ENCODE data around the gene OAS2. TPM values are rescaled to one million over a fixed set of nuclear protein-coding genes. Genes with fewer than 3 reads are reported as not detected.

The OAS2 gene
- total and polyA plus RNA-seq, 2 experiments from 2014 or later, result 0.54 to 0.56 TPM

GRCh38 chr12:112932485-112933128 is 45.7 kb upstream of the OAS2 start:
- Histone ChIP-seq H3K36me3 (ENCODE audit: low read depth) (no peaks in the 10 kb centered on the region), H2AFZ (no peak overlapping the region), H3K79me2 (ENCODE audit: insufficient read depth) (no peaks in the 10 kb centered on the region), H3K27ac (no peak overlapping the region), H3K9ac (no peak overlapping the region), H3K9me2 (ENCODE audit: insufficient read depth) (no peaks in the 10 kb centered on the region), H3K4me3 (no peak overlapping the region), H4K20me1 (ENCODE audit: insufficient read depth) (no peaks in the 10 kb centered on the region), H3F3A (ENCODE audit: insufficient read depth) (peaks cover 2% of the 10 kb centered on the region; the same call in 1 of the 2 replicates), H3K27me3 (replicated peaks; ENCODE audit: insufficient read depth) (no peaks in the 10 kb centered on the region; the same call in 1 of the 2 replicates), H3K4me2 (ENCODE audit: unreplicated experiment) (no peak overlapping the region), H3K9me3 (ENCODE audit: low read depth) (no peaks in the 10 kb centered on the region), H3K4me1 (ENCODE audit: insufficient read depth) (no peaks in the 10 kb centered on the region)
- TF ChIP-seq EZH2phosphoT487 (IDR thresholded peaks at IDR 0.05; ENCODE audit: insufficient read depth, low read depth) (no peak), EZH2 (IDR thresholded peaks at IDR 0.05; ENCODE audit: insufficient read depth, poor library complexity, severe bottlenecking) (no peak)
- 34 to 37% methylated on average over 6 of the region's 6 CpGs for WGBS, 2 experiments (ENCODE audit: low coverage in 1 of 2, low lambda C conversion rate in 2 of 2, missing lambda C conversion rate in 2 of 2)
- no peak for DNase-seq
- in situ Hi-C loops (cut with MboI), result no loop called here

- Histone ChIP-seq H3K9ac (no peak overlapping the region), H2AFZ (no peak overlapping the region), H3K36me3 (ENCODE audit: low read depth) (no peaks in the 10 kb centered on the region), H3K27ac (no peak overlapping the region), H3K9me2 (ENCODE audit: insufficient read depth) (no peaks in the 10 kb centered on the region), H3K4me2 (ENCODE audit: unreplicated experiment) (no peak overlapping the region), H3K9me3 (ENCODE audit: low read depth) (no peaks in the 10 kb centered on the region), H3K4me1 (ENCODE audit: insufficient read depth) (no peaks in the 10 kb centered on the region), H3K79me2 (ENCODE audit: insufficient read depth) (no peaks in the 10 kb centered on the region), H3K4me3 (no peak overlapping the region), H4K20me1 (ENCODE audit: insufficient read depth) (no peaks in the 10 kb centered on the region), H3K27me3 (replicated peaks; ENCODE audit: insufficient read depth) (no peaks in the 10 kb centered on the region; the same call in 1 of the 2 replicates), H3F3A (ENCODE audit: insufficient read depth) (peaks cover 6% of the 10 kb centered on the region; the same call in 1 of the 2 replicates)
- 31 to 32% methylated on average over 2 of the region's 2 CpGs for WGBS, 2 experiments (ENCODE audit: low coverage in 1 of 2, low lambda C conversion rate in 2 of 2, missing lambda C conversion rate in 2 of 2)
- TF ChIP-seq EZH2phosphoT487 (IDR thresholded peaks at IDR 0.05; ENCODE audit: insufficient read depth, low read depth) (no peak), EZH2 (IDR thresholded peaks at IDR 0.05; ENCODE audit: insufficient read depth, poor library complexity, severe bottlenecking) (no peak)
- DNase-seq, result no peak
- in situ Hi-C loops (cut with MboI), result no loop called here
These were observed 45.2 kb upstream of the OAS2 start for GRCh38 chr12:112933129-112933505.

GRCh38 chr12:112936264-112936663 is 42.1 kb upstream of the OAS2 start:
- peaks cover 6% of the 10 kb centered on the region; the same call in 1 of the 2 replicates for H3F3A ChIP-seq (ENCODE audit: insufficient read depth)
- in situ Hi-C loops (cut with MboI), result no loop called here
- no peak for DNase-seq
- H4K20me1 ChIP-seq (ENCODE audit: insufficient read depth), result no peaks in the 10 kb centered on the region
- no peaks in the 10 kb centered on the region for H3K79me2 ChIP-seq (ENCODE audit: insufficient read depth)
- TF ChIP-seq EZH2phosphoT487 (IDR thresholded peaks at IDR 0.05; ENCODE audit: insufficient read depth, low read depth), result no peak
- TF ChIP-seq EZH2 (IDR thresholded peaks at IDR 0.05; ENCODE audit: insufficient read depth, poor library complexity, severe bottlenecking), result no peak
- H3K27ac ChIP-seq, result no peak overlapping the region
- no peak overlapping the region for H3K9ac ChIP-seq
- no peaks in the 10 kb centered on the region for H3K4me1 ChIP-seq (ENCODE audit: insufficient read depth)
- WGBS, 2 experiments (ENCODE audit: low coverage in 1 of 2, low lambda C conversion rate in 2 of 2, missing lambda C conversion rate in 2 of 2), result 0% methylated on average over 1 of the region's 1 CpG
- no peak overlapping the region for H3K4me2 ChIP-seq (ENCODE audit: unreplicated experiment)
- H2AFZ ChIP-seq, result no peak overlapping the region
- H3K9me3 ChIP-seq (ENCODE audit: low read depth), result no peaks in the 10 kb centered on the region
- no peaks in the 10 kb centered on the region for H3K9me2 ChIP-seq (ENCODE audit: insufficient read depth)
- no peaks in the 10 kb centered on the region; the same call in 1 of the 2 replicates for H3K27me3 ChIP-seq (replicated peaks; ENCODE audit: insufficient read depth)
- no peaks in the 10 kb centered on the region for H3K36me3 ChIP-seq (ENCODE audit: low read depth)
- H3K4me3 ChIP-seq, result no peak overlapping the region

- DNase-seq, result no peak
- Histone ChIP-seq H3K4me3 (no peak overlapping the region), H3K27ac (no peak overlapping the region), H3K36me3 (ENCODE audit: low read depth) (no peaks in the 10 kb centered on the region), H2AFZ (no peak overlapping the region), H3K9ac (no peak overlapping the region), H3K4me2 (ENCODE audit: unreplicated experiment) (no peak overlapping the region), H3F3A (ENCODE audit: insufficient read depth) (peaks cover 6% of the 10 kb centered on the region; the same call in 1 of the 2 replicates), H3K9me3 (ENCODE audit: low read depth) (no peaks in the 10 kb centered on the region), H3K9me2 (ENCODE audit: insufficient read depth) (no peaks in the 10 kb centered on the region), H3K27me3 (replicated peaks; ENCODE audit: insufficient read depth) (no peaks in the 10 kb centered on the region), H3K79me2 (ENCODE audit: insufficient read depth) (no peaks in the 10 kb centered on the region), H4K20me1 (ENCODE audit: insufficient read depth) (no peaks in the 10 kb centered on the region), H3K4me1 (ENCODE audit: insufficient read depth) (no peaks in the 10 kb centered on the region)
- in situ Hi-C loops (cut with MboI), result no loop called here
- WGBS, 2 experiments (ENCODE audit: low coverage in 1 of 2, low lambda C conversion rate in 2 of 2, missing lambda C conversion rate in 2 of 2), result 59 to 60% methylated on average over 2 of the region's 2 CpGs
- TF ChIP-seq EZH2phosphoT487 (IDR thresholded peaks at IDR 0.05; ENCODE audit: insufficient read depth, low read depth) (no peak), EZH2 (IDR thresholded peaks at IDR 0.05; ENCODE audit: insufficient read depth, poor library complexity, severe bottlenecking) (no peak)
These were observed 41.4 kb upstream of the OAS2 start for GRCh38 chr12:112936927-112937326.
